ENCODE results near the gene THOC6. TPM values are rescaled to one million over a fixed set of nuclear protein-coding genes. Genes with fewer than 3 reads are reported as not detected.
A peak's percentile ranks its signal among the peaks of the same experiment; 100 is the strongest.
"Not testable (repeated sequence)": the region's sequence is repeated elsewhere in the genome, so short reads cannot be mapped to it uniquely, and the experiment has no call there.

Gene THOC6
- total RNA-seq, 1 donor from 2014 or later = 16.6 TPM

DNA sequence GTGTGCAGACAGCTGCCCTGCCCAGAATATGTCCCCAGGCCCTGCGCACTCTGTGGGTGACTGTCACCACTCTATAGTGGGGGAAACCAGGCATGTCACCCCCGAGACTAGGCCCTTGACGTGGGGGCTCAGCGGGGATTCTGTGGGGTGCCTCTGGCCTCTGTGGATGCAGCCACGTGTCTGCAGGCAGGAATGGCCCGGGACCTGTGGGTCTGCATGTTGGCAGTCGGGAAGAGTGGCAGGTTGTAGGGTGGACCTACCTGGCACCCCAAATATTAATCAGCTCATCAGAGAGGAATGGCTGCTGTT lies 42.6 kb downstream of the THOC6 start:
- no peak overlapping the region for H3K4me3 Mint-ChIP-seq
- no peak for DNase-seq (ENCODE audit: low spot score)
- H3K79me2 ChIP-seq (ENCODE audit: low read depth) = no peaks in the 10 kb centered on the region
- no peak overlapping the region for H3K4me2 ChIP-seq
- H3K27me3 Mint-ChIP-seq (ENCODE audit: insufficient read depth, low read depth) = peaks cover 10% of the 10 kb centered on the region
- no peaks in the 10 kb centered on the region for H3K9me3 Mint-ChIP-seq
- no peak overlapping the region for H3K4me3 ChIP-seq
- no peaks in the 10 kb centered on the region for H3F3A ChIP-seq (ENCODE audit: low read depth)
- no peaks in the 10 kb centered on the region for H3K36me3 Mint-ChIP-seq
- H3K27ac Mint-ChIP-seq = no peak overlapping the region
- H2AFZ ChIP-seq (replicated peaks) = no peak overlapping the region
- no peaks in the 10 kb centered on the region for H3K9me3 ChIP-seq (ENCODE audit: low read depth)
- TF ChIP-seq EZH2phosphoT487 (IDR thresholded peaks at IDR 0.05) (no peak), EZH2 (IDR thresholded peaks at IDR 0.05) (no peak)
- TF ChIP-seq, protein P1, sequence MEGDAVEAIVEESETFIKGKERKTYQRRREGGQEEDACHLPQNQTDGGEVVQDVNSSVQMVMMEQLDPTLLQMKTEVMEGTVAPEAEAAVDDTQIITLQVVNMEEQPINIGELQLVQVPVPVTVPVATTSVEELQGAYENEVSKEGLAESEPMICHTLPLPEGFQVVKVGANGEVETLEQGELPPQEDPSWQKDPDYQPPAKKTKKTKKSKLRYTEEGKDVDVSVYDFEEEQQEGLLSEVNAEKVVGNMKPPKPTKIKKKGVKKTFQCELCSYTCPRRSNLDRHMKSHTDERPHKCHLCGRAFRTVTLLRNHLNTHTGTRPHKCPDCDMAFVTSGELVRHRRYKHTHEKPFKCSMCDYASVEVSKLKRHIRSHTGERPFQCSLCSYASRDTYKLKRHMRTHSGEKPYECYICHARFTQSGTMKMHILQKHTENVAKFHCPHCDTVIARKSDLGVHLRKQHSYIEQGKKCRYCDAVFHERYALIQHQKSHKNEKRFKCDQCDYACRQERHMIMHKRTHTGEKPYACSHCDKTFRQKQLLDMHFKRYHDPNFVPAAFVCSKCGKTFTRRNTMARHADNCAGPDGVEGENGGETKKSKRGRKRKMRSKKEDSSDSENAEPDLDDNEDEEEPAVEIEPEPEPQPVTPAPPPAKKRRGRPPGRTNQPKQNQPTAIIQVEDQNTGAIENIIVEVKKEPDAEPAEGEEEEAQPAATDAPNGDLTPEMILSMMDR (IDR thresholded peaks at IDR 0.05) = no peak
- H3K27ac ChIP-seq = no peak overlapping the region
- H4K20me1 ChIP-seq (ENCODE audit: low read depth) = no peaks in the 10 kb centered on the region
- no peaks in the 10 kb centered on the region for H3K4me1 ChIP-seq
- H3K9ac ChIP-seq = no peak overlapping the region
- H3K36me3 ChIP-seq = no peaks in the 10 kb centered on the region
- H3K4me1 Mint-ChIP-seq = no peaks in the 10 kb centered on the region
- peaks cover 5% of the 10 kb centered on the region for H3K27me3 ChIP-seq

GRCh38 chr16:3068487-3068886 lies 44.7 kb downstream of the THOC6 start:
- Mint-ChIP-seq H3K9me3 (no peaks in the 10 kb centered on the region), H3K36me3 (no peaks in the 10 kb centered on the region), H3K4me3 (no peak overlapping the region), H3K27me3 (ENCODE audit: insufficient read depth, low read depth) (peaks cover 10% of the 10 kb centered on the region), H3K4me1 (peaks cover 4% of the 10 kb centered on the region), H3K27ac (peak overlapping the region; percentile 74)
- no peaks in the 10 kb centered on the region for H3K4me1 ChIP-seq
- no peaks in the 10 kb centered on the region for H4K20me1 ChIP-seq (ENCODE audit: low read depth)
- TF ChIP-seq EZH2phosphoT487 (IDR thresholded peaks at IDR 0.05) (no peak), EZH2 (IDR thresholded peaks at IDR 0.05) (no peak)
- TF ChIP-seq, protein P1 (IDR thresholded peaks at IDR 0.05) = no peak
- no peak for DNase-seq (ENCODE audit: low spot score)
- H3K27me3 ChIP-seq = no peaks in the 10 kb centered on the region
- H3K79me2 ChIP-seq (ENCODE audit: low read depth) = no peaks in the 10 kb centered on the region
- H3K27ac ChIP-seq = no peak overlapping the region
- H2AFZ ChIP-seq (replicated peaks) = no peak overlapping the region
- H3K4me3 ChIP-seq = no peak overlapping the region
- no peak overlapping the region for H3K9ac ChIP-seq
- H3K4me2 ChIP-seq = no peak overlapping the region
- no peaks in the 10 kb centered on the region for H3K36me3 ChIP-seq
- H3K9me3 ChIP-seq (ENCODE audit: low read depth) = no peaks in the 10 kb centered on the region
- no peaks in the 10 kb centered on the region for H3F3A ChIP-seq (ENCODE audit: low read depth)

- H3K27ac ChIP-seq; H3K4me1 Mint-ChIP-seq; H3K9me3 Mint-ChIP-seq; DNase-seq (ENCODE audit: low spot score); H4K20me1 ChIP-seq (ENCODE audit: low read depth); H3K4me1 ChIP-seq; H2AFZ ChIP-seq (replicated peaks); H3K36me3 ChIP-seq; H3K9ac ChIP-seq; H3K9me3 ChIP-seq (ENCODE audit: low read depth); H3K27ac Mint-ChIP-seq; H3K4me2 ChIP-seq; H3K79me2 ChIP-seq (ENCODE audit: low read depth); H3K4me3 ChIP-seq; H3K27me3 ChIP-seq; H3F3A ChIP-seq (ENCODE audit: low read depth); H3K4me3 Mint-ChIP-seq; H3K36me3 Mint-ChIP-seq: not testable (repeated sequence)
- peaks cover 13% of the 10 kb centered on the region for H3K27me3 Mint-ChIP-seq (ENCODE audit: insufficient read depth, low read depth)
These were observed 45.3 kb downstream of the THOC6 start for GRCh38 chr16:3069146-3069545.

DNA sequence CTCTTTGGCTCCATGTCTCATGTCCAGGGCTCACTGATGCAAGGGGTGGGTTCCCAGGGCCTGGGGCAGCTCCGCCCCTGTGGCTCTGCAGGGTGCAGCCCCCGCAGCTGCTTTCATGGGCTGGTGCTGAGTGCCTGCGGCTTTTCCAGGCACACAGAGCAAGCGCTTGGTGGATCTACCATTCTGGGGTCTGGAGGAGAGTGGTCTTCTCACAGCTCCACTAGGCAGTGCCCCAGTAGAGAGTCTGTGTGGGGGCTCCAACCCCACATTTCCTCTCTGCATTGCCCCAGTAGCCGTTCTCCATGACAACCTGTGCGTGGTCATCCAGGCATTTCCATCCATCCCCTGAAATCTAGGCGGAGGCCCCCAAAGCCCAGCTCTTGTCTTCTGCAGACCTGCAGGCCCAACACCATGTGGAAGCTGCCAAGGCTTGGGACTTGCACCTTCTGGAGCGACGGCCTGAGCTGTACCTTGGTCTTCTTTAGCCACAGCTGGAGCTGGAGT lies 46.8 kb downstream of the THOC6 start:
- no peaks in the 10 kb centered on the region for H3K27me3 ChIP-seq
- H3K27me3 Mint-ChIP-seq (ENCODE audit: insufficient read depth, low read depth) = peaks cover 19% of the 10 kb centered on the region
- H3K27ac Mint-ChIP-seq = no peak overlapping the region
- no peaks in the 10 kb centered on the region for H3K9me3 Mint-ChIP-seq
- H3K4me3 Mint-ChIP-seq = no peak overlapping the region
- no peaks in the 10 kb centered on the region for H3K9me3 ChIP-seq (ENCODE audit: low read depth)
- no peak overlapping the region for H3K9ac ChIP-seq
- H3K4me3 ChIP-seq = no peak overlapping the region
- peaks cover 9% of the 10 kb centered on the region for H3K4me1 Mint-ChIP-seq
- no peaks in the 10 kb centered on the region for H4K20me1 ChIP-seq (ENCODE audit: low read depth)
- H3K36me3 ChIP-seq = no peaks in the 10 kb centered on the region
- H3F3A ChIP-seq (ENCODE audit: low read depth) = no peaks in the 10 kb centered on the region
- DNase-seq (ENCODE audit: low spot score) = no peak
- H3K36me3 Mint-ChIP-seq = no peaks in the 10 kb centered on the region
- no peak overlapping the region for H2AFZ ChIP-seq (replicated peaks)
- H3K79me2 ChIP-seq (ENCODE audit: low read depth) = no peaks in the 10 kb centered on the region
- no peak overlapping the region for H3K4me2 ChIP-seq
- TF ChIP-seq, protein P1 (IDR thresholded peaks at IDR 0.05) = no peak
- TF ChIP-seq EZH2phosphoT487 (IDR thresholded peaks at IDR 0.05) (no peak), EZH2 (IDR thresholded peaks at IDR 0.05) (no peak)
- H3K27ac ChIP-seq = no peak overlapping the region
- H3K4me1 ChIP-seq = no peaks in the 10 kb centered on the region

All from neural progenitor cell (in vitro differentiated cells).